ENCODE results near the gene C20orf144. TPM values are rescaled to one million over a fixed set of nuclear protein-coding genes. Genes with fewer than 3 reads are reported as not detected.
"Not testable (repeated sequence)": the region's sequence is repeated elsewhere in the genome, so short reads cannot be mapped to it uniquely, and the experiment has no call there.

C20orf144 gene
- total RNA-seq, 1 donor from 2014 or later = 0.23 TPM

DNA sequence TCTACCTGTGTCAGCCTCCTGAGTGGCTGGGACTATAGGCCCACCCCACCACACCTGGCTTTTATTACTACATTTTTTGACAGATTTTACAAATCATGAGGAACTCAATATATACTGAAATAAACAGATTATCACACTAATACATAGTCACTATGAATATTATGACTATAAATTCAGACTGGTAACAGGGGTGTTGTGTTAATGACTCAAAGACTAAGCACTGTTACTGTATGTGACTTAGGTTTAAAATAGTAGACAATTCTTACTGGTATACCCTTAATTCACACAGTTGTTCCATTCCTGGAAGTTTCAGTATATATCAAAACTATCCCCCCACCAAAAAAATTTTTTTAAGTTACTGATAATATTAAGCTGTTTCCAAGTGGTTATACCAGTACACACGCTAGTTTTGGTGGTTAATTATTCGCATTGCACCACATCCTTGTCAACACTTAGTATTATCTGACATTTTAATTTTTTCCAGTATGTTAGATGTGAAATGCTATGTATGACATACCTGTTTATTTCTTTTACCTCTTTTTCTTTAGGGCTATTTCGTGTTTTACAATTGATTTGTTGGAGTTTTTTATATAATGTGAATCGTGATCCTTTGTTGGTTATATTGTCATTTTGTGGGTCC is 34.4 kb upstream of the C20orf144 start:
- intact Hi-C loops (cut with DNase I) = no loop called here
- Histone ChIP-seq H3K27ac (no peak overlapping the region), H3K4me1 (no peaks in the 10 kb centered on the region), H3K9me3 (no peaks in the 10 kb centered on the region), H3K4me3 (no peak overlapping the region), H3K36me3 (peaks cover 80% of the 10 kb centered on the region), H3K27me3 (no peaks in the 10 kb centered on the region)
- TF ChIP-seq, protein P1, sequence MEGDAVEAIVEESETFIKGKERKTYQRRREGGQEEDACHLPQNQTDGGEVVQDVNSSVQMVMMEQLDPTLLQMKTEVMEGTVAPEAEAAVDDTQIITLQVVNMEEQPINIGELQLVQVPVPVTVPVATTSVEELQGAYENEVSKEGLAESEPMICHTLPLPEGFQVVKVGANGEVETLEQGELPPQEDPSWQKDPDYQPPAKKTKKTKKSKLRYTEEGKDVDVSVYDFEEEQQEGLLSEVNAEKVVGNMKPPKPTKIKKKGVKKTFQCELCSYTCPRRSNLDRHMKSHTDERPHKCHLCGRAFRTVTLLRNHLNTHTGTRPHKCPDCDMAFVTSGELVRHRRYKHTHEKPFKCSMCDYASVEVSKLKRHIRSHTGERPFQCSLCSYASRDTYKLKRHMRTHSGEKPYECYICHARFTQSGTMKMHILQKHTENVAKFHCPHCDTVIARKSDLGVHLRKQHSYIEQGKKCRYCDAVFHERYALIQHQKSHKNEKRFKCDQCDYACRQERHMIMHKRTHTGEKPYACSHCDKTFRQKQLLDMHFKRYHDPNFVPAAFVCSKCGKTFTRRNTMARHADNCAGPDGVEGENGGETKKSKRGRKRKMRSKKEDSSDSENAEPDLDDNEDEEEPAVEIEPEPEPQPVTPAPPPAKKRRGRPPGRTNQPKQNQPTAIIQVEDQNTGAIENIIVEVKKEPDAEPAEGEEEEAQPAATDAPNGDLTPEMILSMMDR (IDR thresholded peaks at IDR 0.05) = no peak
- no peak for ATAC-seq
- no peak for DNase-seq

DNA sequence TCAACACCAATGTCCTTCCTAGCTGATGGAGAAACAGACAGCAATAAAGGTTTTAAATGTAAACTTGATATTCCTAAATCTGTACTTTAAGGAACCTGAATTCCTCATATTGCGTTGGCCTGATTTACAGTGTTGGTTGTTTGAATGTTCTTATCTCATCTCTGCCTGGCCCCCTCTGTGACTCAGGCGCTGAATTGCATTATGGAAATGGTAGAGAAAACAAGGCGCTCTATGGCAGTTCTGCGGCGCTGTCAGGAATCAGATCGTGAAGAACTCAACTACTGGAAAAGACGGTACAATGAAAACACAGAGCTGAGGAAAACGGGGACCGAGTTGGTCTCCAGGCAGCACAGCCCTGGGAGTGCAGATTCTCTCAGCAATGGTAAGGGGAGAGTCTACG is 32.6 kb upstream of the C20orf144 start:
- Histone ChIP-seq H3K4me1 (no peaks in the 10 kb centered on the region), H3K27ac (no peak overlapping the region), H3K9me3 (no peaks in the 10 kb centered on the region), H3K27me3 (no peaks in the 10 kb centered on the region), H3K4me3 (no peak overlapping the region), H3K36me3 (peaks cover 62% of the 10 kb centered on the region)
- TF ChIP-seq, protein P1 (IDR thresholded peaks at IDR 0.05) = no peak
- ATAC-seq (no peak), DNase-seq (no peak)
- intact Hi-C loops (cut with DNase I) = no loop called here

GRCh38 chr20:33629979-33630378 is 32.1 kb upstream of the C20orf144 start:
- TF ChIP-seq, protein P1 (IDR thresholded peaks at IDR 0.05) = no peak
- H3K4me1 ChIP-seq = no peaks in the 10 kb centered on the region
- no peaks in the 10 kb centered on the region for H3K27me3 ChIP-seq
- no peak for DNase-seq
- no peaks in the 10 kb centered on the region for H3K9me3 ChIP-seq
- H3K4me3 ChIP-seq = no peak overlapping the region
- intact Hi-C loops (cut with DNase I) = no loop called here
- H3K27ac ChIP-seq = no peak overlapping the region
- no peak for ATAC-seq
- H3K36me3 ChIP-seq = peaks cover 57% of the 10 kb centered on the region

- Histone ChIP-seq H3K9me3 (no peaks in the 10 kb centered on the region), H3K36me3 (peaks cover 56% of the 10 kb centered on the region), H3K27ac (no peak overlapping the region), H3K4me3 (no peak overlapping the region), H3K27me3 (no peaks in the 10 kb centered on the region), H3K4me1 (no peaks in the 10 kb centered on the region)
- intact Hi-C loops (cut with DNase I) = no loop called here
- no peak for ATAC-seq
- no peak for DNase-seq
- TF ChIP-seq, protein P1 (IDR thresholded peaks at IDR 0.05) = no peak
Measured at GRCh38 chr20:33630507-33630906, 31.6 kb upstream of the C20orf144 start.

GRCh38 chr20:33631910-33632309 is 30.2 kb upstream of the C20orf144 start:
- H3K27ac ChIP-seq; ATAC-seq; H3K27me3 ChIP-seq; intact Hi-C loops (cut with DNase I); H3K4me1 ChIP-seq; H3K4me3 ChIP-seq; DNase-seq; H3K9me3 ChIP-seq: not testable (repeated sequence)
- H3K36me3 ChIP-seq = peaks cover 57% of the 10 kb centered on the region

- intact Hi-C loops (cut with DNase I) = no loop called here
- no peaks in the 10 kb centered on the region for H3K27me3 ChIP-seq
- H3K4me3 ChIP-seq = no peak overlapping the region
- TF ChIP-seq, protein P1 (IDR thresholded peaks at IDR 0.05) = no peak
- ATAC-seq = no peak
- H3K9me3 ChIP-seq = no peaks in the 10 kb centered on the region
- no peaks in the 10 kb centered on the region for H3K4me1 ChIP-seq
- DNase-seq = no peak
- peaks cover 59% of the 10 kb centered on the region for H3K36me3 ChIP-seq
- H3K27ac ChIP-seq = no peak overlapping the region
Measured at GRCh38 chr20:33635341-33635740, 26.8 kb upstream of the C20orf144 start.
